GF-D8 (cell line): ENCODE measurements around the gene KLHL10.
"Not testable (repeated sequence)": the region's sequence is repeated elsewhere in the genome, so short reads cannot be mapped to it uniquely, and the experiment has no call there.

ENCODE experiments used
- DNase-seq: peaks from one replicate; lab custom pipeline; 2025; lab: John Stamatoyannopoulos, UW

KLHL10 gene

DNA sequence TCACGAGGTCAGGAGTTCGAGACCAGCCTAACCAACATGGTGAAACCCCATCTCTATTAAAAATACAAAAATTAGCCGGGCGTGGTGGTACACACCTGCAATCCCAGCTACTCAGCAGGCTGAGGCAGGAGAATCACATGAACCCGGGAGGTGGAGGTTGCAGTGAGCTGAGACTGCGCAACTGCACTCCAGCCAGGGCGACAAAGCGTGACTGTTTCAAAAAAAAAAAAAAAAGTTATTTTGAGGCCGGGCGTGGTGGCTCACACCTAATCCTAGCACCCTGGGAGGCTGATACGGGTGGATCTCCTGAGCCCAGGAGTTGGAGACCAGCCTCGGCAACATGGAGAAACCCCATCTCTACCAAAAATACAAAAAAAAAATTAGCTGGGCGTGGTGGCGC is 13.8 kb downstream of the KLHL10 start:
- not testable (repeated sequence) for DNase-seq

DNA sequence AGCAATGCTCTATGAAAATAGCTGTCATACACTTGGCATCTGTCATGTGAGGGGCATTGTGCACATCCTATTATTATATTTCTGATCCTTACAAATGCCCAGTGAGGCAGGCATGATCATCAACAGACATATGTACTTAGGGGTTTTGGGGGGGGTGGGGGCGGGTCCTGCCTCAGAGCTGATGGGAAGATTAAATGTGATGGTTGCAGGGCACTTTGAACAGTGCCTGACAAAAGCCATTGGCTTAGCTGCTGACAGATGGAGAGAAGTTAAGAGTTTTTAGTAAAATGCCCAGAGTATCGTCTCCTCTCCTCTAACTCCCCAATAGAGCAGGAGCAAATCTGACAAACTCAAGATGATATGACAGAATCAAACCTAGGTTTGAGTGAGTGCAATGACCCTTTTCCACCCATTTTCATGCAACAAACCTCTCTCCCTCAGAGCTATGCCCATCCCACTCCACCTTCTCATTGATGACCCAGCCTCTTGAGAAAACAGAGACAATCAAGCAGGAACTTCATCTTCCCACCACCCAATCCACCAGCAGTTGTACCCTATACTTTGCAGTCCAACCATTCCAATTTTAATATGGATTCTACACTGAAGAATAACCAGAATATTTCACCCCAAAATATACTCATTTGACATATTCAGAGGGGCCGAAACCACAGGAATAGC is 22.8 kb downstream of the KLHL10 start:
- DNase-seq = no peak

DNA sequence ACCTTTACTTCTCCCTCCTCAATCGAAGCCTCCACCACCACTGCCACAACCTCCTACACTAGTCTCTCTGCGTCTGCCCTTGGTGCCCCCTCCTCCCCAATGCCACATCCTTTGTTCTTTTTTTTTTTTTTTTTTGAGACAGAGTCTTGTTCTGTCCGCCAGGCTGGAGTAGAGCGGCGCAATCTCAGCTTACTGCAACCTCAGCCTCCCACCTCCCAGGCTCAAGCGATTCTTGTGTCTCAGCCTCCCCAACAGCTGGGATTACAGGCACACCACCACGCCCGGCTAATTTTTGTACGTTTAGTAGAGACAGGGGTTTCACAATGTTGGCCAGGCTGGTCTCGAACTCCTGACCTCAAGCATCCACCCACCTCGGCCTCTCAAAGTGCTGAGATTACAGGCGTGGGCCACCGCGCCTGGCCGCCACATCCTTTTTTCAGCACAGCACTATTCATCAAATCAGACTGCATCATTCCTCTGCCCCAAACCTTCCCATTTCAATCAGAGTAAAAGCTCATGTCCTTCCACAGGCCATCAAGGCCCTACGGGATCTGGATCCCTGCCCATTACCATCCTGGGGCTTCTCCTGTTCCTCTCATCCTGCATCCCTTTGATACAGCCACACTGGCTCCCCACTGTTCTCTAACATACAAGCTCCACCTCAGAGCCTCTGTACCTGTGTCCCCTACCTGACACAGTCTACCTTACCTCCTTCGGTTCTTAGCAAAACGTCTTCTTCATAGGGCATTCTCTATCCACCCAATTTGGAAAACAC is 25.6 kb downstream of the KLHL10 start:
- no peak for DNase-seq

DNA sequence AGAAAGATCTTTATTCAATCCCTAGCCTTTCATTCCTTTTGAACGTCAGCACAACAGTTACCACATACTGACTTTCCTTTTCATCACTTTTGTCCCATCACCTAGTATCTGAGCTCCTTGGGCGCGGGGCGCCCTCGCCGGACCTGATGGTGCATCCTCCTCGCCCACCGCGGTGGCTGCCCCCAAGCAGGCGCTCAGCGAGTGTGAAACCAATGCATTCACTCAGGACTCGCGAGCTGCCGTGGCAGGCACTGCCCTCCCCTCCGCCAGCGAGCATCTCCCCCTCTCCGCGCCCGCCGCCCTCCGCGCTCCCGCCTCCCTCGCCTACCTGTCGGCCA is 26.8 kb downstream of the KLHL10 start:
- no peak for DNase-seq

DNA sequence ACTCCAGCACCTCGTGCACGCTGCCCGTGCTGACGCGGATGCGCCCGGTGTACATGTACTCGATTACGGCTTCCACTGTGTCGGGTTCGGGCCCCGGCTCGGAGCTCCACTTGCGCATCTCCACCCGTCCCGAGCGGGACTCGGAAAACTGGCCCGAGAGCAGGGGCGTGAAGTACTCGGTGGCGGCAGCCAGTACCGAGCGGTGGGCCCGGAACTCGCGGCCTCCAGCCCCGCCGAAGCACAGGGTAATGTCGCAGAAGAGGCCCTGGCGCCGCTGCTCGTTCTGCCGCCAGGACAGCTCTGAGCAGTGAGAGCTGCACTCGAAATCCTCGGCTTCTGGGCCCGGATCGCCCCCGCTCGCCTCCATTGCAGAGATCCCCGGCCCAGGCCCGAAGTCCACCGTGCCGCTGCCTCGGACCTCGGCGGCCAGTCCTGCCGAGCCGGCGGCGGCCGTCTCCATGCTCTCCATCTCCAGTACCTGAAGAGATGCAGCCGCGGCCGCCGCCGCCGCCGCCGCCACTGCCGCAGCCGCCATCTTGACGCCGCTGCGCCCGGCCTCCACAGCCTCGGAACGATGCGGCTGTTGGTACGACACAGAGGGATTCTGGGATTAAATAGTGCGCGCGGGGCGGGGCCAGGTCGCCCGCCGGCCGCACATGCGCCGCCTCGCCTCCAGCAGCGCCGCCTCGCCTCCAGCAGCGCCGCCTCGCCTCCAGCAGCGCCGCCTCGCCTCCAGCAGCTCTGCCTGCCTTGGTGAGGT is 27.4 kb downstream of the KLHL10 start, which contains the start of gene KLHL11:
Gene KLHL11 (minus strand): TSS at position 588 of the 760 bp plus-strand sequence. CDS start 53 bp downstream, at position 535.
- peak; percentile 64 for DNase-seq

DNA sequence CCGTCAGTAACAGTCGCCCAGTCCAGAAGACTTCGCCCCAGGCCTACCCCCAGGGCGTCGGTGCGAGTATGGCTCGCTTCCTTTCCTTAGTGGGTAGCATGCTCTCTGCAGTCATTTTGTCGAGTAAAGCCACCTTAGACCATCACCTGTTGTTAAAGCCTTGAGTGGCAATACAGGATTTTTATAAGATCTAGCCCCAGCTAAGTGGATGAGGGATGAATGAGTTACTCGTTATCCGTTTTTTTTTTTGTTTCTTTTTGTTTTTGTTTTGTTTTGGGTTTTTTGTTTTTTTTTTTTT is 27.9 kb downstream of the KLHL10 start:
- DNase-seq = no peak

DNA sequence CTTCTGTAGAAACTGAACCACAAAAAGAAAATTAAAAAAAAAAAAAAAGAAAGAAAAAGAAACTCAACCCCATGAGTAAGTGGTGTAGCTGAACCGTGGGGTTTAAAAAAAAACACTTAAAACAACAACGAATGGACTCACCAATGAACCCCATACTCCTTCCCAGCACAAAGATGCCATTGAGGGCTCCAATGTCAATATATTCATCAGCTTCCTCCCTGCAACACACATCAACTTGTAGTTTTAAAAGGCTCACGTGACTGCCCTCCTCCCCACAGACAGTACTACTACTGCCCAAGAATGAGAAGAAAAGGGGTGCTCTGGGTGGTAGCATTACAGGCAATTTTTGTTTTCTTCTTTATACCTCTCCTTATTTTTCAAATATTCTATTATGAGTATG is 30.9 kb downstream of the KLHL10 start:
- no peak for DNase-seq

DNA sequence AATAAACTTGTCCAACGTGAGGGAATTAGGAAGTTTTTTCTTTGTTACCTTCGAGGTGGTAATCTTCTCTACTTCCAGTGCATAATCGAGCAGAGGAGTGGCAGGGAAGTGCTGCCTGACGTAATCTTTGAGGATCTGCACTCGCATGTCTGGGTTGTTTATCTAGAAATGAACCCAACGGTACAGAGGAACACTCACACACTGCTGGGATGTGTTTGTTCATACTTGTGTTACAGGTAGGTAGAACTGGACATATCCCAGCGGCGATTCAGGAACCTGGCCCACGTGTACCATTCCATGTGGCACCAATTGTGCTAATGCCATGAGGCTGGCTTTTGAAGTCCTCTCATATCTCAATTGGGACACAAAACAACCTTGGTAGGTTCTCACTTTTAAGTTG is 31.8 kb downstream of the KLHL10 start:
- DNase-seq = no peak

DNA sequence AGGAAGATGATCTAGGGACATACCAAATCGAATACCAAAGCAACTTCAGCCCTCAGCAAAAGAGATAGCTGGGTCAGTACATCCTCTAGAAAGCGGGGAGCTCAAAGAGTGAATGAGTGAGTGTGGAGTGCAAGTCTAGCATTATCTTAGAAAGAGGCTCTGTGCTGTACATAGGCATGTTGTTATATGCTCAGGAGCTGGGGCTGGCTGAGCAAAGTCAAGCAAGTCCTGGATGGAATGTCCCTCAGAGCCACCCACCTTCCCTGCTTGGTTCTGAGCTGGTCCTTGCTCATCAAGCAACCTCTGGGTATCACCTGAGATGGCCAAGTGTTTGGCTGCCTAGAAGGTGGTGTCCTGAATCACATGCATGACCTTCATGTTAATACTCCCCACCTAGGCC is 32.5 kb downstream of the KLHL10 start:
- DNase-seq = no peak

DNA sequence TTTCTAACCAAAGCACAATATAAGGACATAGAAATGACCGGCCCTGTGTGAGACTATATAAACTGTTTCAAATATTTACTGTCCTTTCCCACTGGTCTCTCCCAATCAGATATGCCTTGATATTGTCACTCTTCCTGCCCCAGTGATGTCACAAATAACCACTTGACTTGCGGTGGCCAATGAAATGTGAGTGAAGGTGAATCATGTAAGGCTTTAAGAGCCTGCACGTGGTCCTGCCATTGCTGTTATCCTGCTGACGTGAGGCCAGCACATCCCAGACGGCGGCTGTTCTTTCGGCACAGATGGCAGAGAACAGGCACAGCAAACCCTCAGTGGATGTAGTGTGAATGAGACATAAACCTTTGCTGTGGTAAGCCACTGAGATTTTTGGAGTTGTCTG is 33.0 kb downstream of the KLHL10 start:
- no peak for DNase-seq

DNA sequence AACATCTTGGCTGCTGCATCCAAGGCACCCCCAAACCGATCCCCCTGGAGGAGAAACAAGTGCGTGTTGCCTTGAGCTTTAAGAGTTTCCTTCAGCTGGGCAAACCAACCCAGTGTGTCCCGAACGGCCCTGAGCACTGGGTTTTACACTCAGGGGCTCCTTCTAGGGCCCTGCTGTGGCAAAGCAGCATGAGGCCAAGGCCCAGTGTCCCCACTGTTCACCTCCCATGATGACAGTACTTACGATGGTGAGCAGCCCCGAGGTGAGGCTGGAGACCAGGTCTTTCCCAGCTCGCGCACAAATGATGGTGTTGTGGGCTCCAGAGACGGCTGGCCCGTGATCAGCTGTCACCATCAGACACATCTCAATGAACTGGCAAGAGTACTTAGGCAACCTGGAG is 34.2 kb downstream of the KLHL10 start:
- DNase-seq = no peak

DNA sequence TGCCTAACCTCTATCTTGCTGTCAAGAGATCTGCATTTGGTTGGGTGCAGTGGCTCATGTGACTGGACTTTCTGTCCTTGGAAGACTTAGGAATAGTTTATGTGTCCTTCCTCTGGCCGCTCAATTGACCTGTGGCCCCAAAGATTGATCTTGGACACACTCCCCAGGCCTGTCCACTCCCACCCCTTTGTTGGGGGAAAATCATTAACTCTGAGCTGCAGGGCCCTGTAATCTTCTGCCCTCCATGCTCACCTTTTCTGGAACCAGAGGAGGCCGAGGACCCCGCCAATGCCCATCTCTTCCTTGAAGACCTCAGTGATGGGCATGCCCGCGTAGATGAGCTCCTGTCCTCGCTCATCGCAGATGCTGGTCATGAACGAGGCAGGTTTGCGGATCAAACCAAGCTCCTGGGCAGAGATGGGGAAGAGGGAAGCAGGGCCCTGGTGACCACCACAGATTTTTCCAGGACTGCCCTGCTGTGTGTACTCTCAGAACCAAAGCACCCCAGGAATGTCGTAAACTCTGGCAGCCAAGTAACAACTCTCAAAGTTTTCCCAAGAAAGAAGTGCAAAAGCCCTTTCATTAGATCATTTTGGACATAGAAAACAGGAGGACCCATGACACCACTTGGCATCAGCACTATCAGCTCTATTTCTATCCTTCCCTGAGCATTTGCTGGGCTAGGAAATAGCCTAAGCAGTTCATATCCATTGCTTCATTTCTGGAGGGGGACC is 36.1 kb downstream of the KLHL10 start:
- no peak for DNase-seq

DNA sequence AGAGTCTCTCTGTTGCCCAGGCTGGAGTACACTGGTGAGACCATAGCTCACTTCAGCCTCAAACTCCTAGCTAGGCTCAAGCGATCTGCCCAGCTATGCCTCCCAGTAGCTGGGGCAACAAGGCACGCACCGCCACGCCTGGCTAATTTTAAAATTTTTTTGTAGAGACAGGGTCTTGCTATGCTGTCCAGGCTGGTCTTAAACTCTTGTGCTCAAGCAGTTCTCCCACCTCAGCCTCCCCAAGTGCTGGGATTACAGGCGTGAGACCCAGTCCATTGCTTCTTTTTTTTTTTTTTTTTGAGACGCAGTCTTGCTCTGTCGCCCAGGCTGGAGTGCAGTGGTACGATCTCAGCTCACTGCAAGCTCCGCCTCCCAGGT is 36.7 kb downstream of the KLHL10 start:
- DNase-seq = not testable (repeated sequence)

DNA sequence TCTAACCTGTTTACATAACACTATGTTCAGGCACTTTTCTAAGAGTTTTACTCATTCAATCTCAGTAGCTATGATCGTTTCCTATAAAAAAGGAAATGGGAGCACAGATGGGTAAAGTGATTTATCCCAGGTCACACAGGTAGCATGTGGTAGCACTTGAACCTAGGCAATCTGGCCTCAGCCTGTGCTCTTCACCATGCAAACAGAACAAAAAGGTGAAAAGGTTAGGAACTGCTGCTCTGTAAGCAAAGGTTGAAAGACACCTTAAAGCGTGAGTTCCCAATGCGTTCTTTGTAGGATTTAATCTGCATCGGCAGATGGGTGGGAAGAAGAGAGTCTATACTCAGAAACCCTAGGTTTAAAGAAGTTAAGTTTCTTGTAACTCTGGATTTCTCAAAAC is 42.5 kb downstream of the KLHL10 start:
- DNase-seq = no peak

DNA sequence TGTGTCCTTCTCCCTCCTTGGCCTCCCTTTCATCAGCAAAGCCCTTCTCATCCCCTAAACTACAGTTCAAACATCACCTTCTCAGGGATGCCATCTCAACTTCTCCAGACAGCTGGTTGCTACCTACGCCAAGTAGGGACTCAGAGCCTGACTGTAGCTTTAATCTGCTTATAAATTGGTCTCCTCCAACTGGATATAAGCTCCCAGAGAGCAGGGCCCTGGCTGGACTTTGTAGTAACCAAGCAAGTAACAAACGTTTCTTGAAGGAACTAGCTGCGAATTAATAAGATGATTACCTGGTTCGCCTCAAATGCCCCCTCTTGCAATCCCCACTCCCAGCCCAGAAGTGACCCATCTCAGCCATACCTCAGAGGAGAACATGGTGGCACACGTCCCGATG is 45.1 kb downstream of the KLHL10 start:
- no peak for DNase-seq

DNA sequence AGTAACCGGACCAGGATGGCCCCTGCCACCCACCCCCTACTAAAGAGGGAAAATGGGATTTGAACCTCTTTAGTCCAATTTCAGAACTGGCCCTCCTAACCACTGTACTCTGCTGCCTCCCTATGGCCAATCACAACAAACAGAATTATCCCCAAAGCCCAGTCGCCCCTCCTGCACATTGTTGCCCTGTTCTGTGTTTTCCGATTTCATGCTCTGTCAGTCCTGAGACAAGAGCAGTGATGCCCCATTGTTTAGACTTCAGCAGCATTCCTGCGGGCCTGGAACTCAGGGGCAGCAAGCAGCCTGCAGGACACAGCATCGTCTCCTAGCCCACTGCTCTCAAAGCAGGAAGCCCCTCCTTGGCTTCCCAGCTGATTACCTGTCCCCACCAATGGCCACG is 48.1 kb downstream of the KLHL10 start:
- no peak for DNase-seq

DNA sequence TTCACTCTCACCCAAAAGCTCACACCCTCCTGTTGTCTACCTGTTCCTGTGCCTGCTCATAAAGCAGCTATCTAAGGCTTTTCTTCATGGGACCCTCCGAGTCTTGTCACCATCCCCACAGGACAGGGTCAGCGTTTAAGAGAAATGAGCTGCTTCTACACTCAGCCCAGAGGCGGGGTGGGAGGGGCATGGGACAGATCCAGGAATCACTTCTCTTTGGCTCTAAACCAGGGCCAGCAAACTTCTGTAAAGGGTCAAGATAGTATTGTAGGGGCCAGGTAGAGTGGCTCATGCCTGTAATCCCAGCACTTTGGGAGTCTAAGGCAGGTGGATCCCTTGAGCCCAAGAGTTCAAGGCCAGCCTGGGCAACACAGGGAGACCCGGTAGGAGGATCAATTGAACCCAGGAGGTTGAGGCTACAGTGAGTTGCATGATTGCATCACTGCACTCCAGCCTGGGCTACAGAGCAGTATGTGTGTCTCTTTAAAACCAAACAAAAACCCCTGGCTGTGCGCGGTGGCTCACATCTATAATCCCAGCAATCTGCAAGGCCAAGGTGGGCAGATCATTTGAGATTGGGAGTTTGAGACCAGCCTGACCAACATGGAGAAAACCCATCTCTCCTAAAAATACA is 50.8 kb downstream of the KLHL10 start:
- no peak for DNase-seq

DNA sequence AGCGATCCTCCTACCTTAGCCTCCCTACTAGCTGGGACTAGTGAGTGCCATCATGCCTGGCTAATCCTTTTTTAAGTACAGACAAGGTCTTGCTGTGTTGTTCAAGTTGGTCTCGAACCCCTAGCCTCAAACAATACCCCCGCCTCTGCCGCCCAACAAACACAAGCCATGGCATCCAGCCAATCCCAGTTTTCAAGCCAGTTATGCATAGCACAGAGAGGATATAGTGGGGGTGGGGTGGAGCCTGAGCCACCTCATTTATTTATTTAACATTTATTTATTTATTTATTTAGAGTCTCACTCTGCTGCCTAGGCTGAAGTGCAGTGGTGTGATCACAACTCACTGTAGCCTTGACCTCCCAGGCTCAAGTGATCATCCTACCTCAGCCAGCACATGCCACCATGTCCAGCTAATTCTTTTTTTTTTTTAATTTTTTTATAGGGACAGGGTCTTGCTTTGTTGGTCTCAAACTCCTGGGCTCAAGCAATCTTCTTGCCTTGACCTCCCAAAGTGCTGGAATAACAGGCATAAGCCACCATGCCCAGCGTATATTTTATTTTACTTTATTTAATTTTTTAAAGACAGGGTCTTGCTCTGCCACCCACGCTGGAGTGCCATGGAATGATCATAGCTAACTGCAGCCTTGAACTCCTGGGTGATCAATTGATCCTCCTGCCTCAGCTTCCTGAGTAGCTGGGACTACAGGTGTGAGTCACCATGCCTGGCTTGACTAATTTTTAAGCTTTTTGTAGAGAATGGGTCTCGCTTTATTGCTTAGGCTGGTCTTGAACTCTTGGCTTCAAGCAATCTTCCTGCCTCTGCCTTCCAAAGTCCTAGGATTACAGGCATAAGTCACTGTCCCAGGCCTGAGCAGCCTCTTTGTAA is 53.8 kb downstream of the KLHL10 start:
- DNase-seq = no peak

DNA sequence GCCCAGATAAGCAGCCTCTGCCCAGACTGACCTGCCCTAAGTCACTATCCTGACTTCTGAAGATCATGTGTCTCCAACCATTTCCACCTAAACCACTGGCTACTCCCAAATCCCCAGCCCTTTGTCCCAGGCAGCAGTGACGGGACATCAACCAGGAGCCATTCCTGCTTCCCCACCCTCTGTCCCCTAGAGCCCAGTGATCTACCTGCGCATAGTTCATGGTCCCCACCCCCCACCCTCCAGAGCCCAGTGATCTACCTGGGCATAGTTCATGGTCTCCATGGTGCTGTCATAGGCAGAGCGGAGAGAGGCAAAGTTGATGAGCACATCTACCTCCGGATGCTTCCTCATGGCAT is 54.4 kb downstream of the KLHL10 start:
- DNase-seq = no peak

DNA sequence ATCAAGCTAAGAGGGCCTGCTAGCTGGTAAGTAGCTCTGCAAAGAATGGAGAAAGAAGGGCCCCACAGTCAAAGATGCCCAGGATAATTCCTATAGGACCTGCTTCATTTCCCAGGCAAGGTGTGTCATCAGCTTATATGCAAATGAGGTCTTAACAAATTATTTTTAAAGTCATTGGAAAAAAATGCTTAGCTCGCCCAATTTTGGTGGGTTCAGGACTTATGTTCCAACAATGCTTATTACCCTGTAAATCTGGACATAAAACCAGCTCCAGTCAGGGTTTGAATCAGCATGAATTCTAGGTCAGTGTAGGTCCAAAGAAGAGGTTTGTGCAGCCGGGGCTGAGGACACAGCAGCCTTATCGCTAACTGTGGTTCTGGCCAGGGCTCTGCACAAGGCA is 55.8 kb downstream of the KLHL10 start:
- DNase-seq = no peak

DNA sequence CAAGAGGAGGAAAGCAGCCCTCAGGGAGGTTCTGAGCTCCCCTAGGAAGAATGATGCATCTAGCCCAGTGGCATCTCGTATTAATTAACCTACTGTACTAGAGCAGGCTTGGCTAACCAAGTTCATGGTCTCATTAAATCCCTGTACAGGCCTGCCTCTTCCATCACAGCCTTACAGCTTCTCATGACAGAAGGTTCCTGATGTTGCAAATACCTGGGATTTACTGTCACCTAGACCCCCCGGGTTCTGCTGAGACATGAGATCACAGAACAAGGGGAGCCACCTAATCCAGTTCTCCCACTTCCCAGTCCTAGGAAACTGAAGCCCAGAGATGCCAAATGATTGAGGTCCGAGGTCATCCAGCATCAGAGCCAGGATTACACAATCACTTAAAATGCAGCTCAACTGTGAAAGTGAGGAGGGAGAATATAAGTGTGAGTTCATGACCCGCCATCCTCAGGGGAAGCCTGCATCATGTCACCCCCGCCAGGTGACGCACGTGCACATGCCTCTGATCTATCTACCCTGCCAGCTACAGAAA is 57.2 kb downstream of the KLHL10 start:
- no peak for DNase-seq
